ENCODE measurements around the gene JARID2.

- TF ChIP-seq CTCF (IDR thresholded peaks at IDR 0.05 in 4 of 5, conservative IDR thresholded peaks at IDR 0.05 in 1 of 5) = no peak
- no peak for TF ChIP-seq POLR2A (IDR thresholded peaks at IDR 0.05)
Observed at GRCh38 chr6:15485936-15486335, 240.1 kb downstream of the JARID2 start.

Data from gastrocnemius medialis (tissue), 4 donors.